Adipocyte (in vitro differentiated cells): ENCODE measurements around the gene DNAJC11.

Source experiments
- DNase-seq: peaks from one replicate; pipeline ENCODE4 v3.0.0-alpha.2; 2015; ENCODE audit warnings: low read depth
- H3K27me3 ChIP-seq: replicated peaks from 2 replicates; pipeline ENCODE4 v1.7.0; 2013; ENCODE audit warnings: mild to moderate bottlenecking, low read length, moderate library complexity; ENCODE audit not compliant: control insufficient read depth, insufficient read depth
- H3K36me3 ChIP-seq: 2 replicates; pipeline ENCODE4 v1.7.0; 2013; ENCODE audit warnings: low read length, mild to moderate bottlenecking, moderate library complexity; ENCODE audit not compliant: control insufficient read depth, insufficient read depth, severe bottlenecking
- H3K4me1 ChIP-seq: 2 replicates; pipeline ENCODE4 v1.7.0; 2013; ENCODE audit warnings: mild to moderate bottlenecking, low read length, moderate library complexity; ENCODE audit not compliant: control insufficient read depth, insufficient read depth
- H3K4me3 ChIP-seq: 2 replicates; pipeline ENCODE4 v1.7.0; 2013; ENCODE audit warnings: mild to moderate bottlenecking, low read length, moderate library complexity
- H3K9ac ChIP-seq: 2 replicates; pipeline ENCODE4 v1.7.0; 2013; ENCODE audit warnings: mild to moderate bottlenecking, low read length, moderate library complexity
- H3K9me3 ChIP-seq: 2 replicates; pipeline ENCODE4 v1.7.0; 2013; ENCODE audit warnings: mild to moderate bottlenecking, low read length, moderate library complexity; ENCODE audit not compliant: control insufficient read depth

The DNAJC11 gene

GRCh38 chr1:6596351-6596750 is 105.3 kb downstream of the DNAJC11 start:
- no peak for DNase-seq
- Histone ChIP-seq H3K36me3 (peaks cover 76% of the 10 kb centered on the region), H3K9me3 (no peaks in the 10 kb centered on the region), H3K4me3 (peak overlapping the region; percentile 1), H3K9ac (no peak overlapping the region), H3K4me1 (peaks cover 39% of the 10 kb centered on the region), H3K27me3 (no peaks in the 10 kb centered on the region)

DNA sequence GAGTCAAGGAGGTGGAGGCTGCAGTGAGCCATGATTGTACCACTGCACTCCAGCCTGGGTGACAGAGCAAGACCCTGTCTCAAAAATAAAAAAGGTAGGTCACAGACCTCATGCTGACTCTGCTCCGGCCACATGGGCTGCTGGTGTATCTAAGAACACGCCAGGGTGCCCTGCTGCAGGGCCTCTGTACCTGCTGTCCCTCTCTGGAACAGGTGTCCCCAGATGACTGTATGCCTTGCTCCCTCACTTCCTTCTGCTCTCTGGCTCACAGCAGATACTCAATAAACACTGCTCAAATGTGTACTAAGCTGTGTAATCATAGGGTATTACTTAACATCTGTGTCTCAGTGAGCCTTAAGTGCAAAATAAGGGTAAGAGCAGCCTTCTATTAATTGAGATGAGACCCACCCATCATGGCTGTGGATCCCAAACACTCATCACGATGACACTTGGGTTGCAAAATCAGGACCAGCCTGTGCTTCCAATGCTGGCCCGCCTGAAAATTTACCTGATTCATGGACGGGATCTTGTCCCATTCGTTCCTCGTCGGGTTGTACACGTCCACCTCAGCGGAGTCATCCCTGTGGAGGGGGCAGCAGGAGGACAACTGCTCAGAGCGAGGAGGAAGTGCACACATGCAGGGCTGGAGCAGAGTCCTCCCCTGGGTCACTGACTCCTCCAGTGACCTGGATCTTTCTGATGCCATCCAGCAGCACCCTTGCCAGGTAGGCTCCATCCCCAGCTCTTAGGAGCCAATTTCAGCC is 106.5 kb downstream of the DNAJC11 start:
- Histone ChIP-seq H3K4me3 (no peak overlapping the region), H3K36me3 (peaks cover 88% of the 10 kb centered on the region), H3K9me3 (no peaks in the 10 kb centered on the region), H3K27me3 (no peaks in the 10 kb centered on the region), H3K9ac (no peak overlapping the region), H3K4me1 (peaks cover 37% of the 10 kb centered on the region)
- DNase-seq = no peak

DNA sequence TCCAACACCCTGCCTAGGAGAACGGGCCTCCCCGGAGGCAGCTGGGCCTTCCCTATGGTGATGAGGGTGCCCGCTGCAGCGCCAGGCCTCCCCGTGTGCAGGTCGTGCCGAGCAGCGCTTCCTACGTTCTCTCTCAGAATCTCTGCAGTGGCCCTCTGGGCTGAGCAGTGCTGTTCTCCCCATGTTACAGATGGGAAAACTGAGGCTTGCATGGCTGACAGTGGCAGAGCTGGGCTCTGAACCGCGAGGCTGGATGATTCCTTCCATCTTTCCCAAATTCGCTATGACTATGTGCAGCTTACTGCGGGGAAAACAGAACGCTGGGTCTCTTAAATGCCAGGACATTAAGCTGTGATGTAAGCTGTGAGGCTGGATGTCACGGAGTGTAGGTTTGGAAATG is 107.8 kb downstream of the DNAJC11 start:
- Histone ChIP-seq H3K4me3 (no peak overlapping the region), H3K9me3 (no peaks in the 10 kb centered on the region), H3K27me3 (no peaks in the 10 kb centered on the region), H3K9ac (no peak overlapping the region), H3K36me3 (peaks cover 95% of the 10 kb centered on the region), H3K4me1 (peaks cover 34% of the 10 kb centered on the region)
- DNase-seq = no peak

GRCh38 chr1:6592865-6593593 is 108.6 kb downstream of the DNAJC11 start:
- Histone ChIP-seq H3K4me3 (no peak overlapping the region), H3K27me3 (no peaks in the 10 kb centered on the region), H3K9me3 (no peaks in the 10 kb centered on the region), H3K36me3 (peaks cover 94% of the 10 kb centered on the region), H3K9ac (no peak overlapping the region), H3K4me1 (peaks cover 31% of the 10 kb centered on the region)
- no peak for DNase-seq

GRCh38 chr1:6592441-6592840 is 109.2 kb downstream of the DNAJC11 start:
- DNase-seq = no peak
- Histone ChIP-seq H3K9me3 (no peaks in the 10 kb centered on the region), H3K36me3 (peaks cover 88% of the 10 kb centered on the region), H3K9ac (no peak overlapping the region), H3K27me3 (no peaks in the 10 kb centered on the region), H3K4me3 (no peak overlapping the region), H3K4me1 (peaks cover 25% of the 10 kb centered on the region)

GRCh38 chr1:6591644-6592043 is 110.0 kb downstream of the DNAJC11 start:
- DNase-seq = no peak
- no peaks in the 10 kb centered on the region for H3K9me3 ChIP-seq
- H3K4me1 ChIP-seq = peaks cover 17% of the 10 kb centered on the region
- no peak overlapping the region for H3K4me3 ChIP-seq
- peaks cover 80% of the 10 kb centered on the region for H3K36me3 ChIP-seq
- peak overlapping the region; percentile 21 for H3K9ac ChIP-seq
- H3K27me3 ChIP-seq = no peaks in the 10 kb centered on the region

DNA sequence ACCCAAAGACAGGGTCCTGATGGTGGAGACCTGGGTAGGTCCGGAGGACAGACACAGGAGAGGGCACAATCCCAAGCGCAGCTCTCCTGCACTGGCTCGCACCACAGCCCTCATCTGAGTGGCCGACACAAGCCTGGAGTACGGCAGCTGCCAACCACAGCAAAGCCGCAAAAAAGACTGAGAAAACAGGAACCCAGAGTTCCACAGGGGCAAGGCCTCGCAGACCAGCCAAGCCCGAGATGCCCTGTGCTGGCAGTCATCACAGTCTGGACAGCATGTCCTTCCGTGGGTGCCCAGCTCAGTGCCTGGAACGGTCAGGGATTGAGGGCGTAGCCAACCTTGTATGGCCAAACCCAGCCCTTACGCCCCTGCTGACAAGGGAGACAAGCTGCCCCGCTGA is 110.4 kb downstream of the DNAJC11 start:
- no peak overlapping the region for H3K4me3 ChIP-seq
- no peak overlapping the region for H3K9ac ChIP-seq
- DNase-seq = no peak
- H3K9me3 ChIP-seq = no peaks in the 10 kb centered on the region
- peaks cover 76% of the 10 kb centered on the region for H3K36me3 ChIP-seq
- H3K27me3 ChIP-seq = no peaks in the 10 kb centered on the region
- peaks cover 12% of the 10 kb centered on the region for H3K4me1 ChIP-seq

DNA sequence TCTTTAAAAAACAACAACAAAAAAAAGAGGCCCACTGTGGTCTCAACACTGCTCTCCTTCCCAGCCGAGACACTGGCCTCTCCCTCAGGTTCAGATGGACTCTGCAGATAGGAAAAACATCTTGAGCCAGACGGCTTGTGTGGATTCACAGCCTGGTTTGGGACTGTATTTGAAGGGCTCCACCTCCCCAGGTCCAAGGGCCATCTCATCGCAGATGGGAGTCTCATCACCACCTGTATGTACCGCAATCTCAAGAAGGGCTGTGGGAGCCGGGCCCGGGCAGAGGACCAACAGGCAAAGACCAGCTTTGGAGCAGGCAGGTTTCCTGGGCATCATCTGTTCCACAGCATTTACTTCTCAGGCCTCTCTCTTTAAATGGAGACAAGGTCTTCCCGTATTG is 111.6 kb downstream of the DNAJC11 start:
- Histone ChIP-seq H3K4me1 (peaks cover 11% of the 10 kb centered on the region), H3K27me3 (no peaks in the 10 kb centered on the region), H3K9me3 (no peaks in the 10 kb centered on the region), H3K36me3 (peaks cover 64% of the 10 kb centered on the region), H3K9ac (no peak overlapping the region), H3K4me3 (no peak overlapping the region)
- no peak for DNase-seq

DNA sequence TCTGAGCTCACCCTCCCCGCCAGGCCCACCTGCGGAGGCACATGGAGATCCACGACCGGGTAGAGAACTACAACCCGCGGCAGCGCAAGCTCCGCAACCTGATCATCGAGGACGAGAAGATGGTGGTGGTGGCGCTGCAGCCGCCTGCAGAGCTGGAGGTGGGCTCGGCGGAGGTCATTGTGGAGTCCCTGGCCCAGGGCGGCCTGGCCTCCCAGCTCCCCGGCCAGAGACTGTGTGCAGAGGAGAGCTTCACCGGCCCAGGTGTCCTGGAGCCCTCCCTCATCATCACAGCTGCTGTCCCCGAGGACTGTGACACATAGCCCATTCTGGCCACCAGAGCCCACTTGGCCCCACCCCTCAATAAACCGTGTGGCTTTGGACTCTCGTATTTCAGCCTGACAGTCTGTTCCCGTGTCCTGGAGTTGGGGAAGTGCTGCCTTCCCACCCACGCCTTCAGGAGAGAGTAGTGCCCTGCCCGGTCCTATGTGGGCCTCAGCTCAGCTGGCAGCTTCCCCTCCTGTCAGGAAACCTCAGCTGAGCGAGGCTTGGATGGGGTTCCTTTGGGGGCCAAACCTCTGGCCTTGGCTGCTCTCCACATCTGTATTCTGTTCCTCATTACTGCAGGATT is 112.6 kb downstream of the DNAJC11 start:
- H3K4me3 ChIP-seq = no peak overlapping the region
- no peaks in the 10 kb centered on the region for H3K9me3 ChIP-seq
- H3K9ac ChIP-seq = peak overlapping the region; percentile 30
- H3K27me3 ChIP-seq = no peaks in the 10 kb centered on the region
- H3K36me3 ChIP-seq = peaks cover 55% of the 10 kb centered on the region
- peaks cover 11% of the 10 kb centered on the region for H3K4me1 ChIP-seq
- DNase-seq = peak; percentile 13

DNA sequence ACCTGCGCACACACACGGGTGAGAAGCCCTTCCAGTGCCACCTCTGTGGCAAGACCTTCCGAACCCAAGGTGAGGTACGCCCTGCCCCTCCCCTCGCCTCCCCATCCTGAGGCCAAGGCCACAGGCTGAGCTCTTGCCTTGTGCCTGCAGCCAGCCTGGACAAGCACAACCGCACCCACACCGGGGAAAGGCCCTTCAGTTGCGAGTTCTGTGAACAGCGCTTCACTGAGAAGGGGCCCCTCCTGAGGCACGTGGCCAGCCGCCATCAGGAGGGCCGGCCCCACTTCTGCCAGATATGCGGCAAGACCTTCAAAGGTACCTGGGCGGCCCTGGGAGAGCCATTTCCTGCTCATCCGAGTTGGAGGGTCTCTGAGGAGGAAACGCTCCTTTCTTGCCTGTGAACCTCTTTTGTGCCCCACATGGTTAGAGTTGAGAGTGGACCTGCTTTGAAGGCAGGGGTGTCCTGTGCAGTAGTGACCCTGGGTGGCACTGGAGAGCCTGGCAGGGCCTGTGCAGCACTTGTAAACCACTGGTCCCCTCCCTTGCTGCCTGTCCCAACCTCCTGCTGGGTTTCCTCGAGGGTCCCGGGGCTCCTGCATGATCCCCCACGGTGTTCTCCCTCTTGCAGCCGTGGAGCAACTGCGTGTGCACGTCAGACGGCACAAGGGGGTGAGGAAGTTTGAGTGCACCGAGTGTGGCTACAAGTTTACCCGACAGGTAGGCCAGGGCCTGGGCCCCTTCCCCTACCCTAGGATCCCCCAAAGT is 113.3 kb downstream of the DNAJC11 start:
- no peak for DNase-seq

More for the DNA sequence above, 113.3 kb downstream of the DNAJC11 start:
- Histone ChIP-seq H3K4me1 (peaks cover 11% of the 10 kb centered on the region), H3K36me3 (peaks cover 48% of the 10 kb centered on the region), H3K4me3 (no peak overlapping the region), H3K9ac (no peak overlapping the region), H3K9me3 (no peaks in the 10 kb centered on the region), H3K27me3 (no peaks in the 10 kb centered on the region)
